ENCODE measurements around the gene MAD1L1. TPM values are rescaled to one million over a fixed set of nuclear protein-coding genes. Genes with fewer than 3 reads are reported as not detected.

Gene MAD1L1
- total and polyA plus RNA-seq, 8 donors, result 12.8 to 469 (median 27.3) TPM

- Histone ChIP-seq H3K27ac (no peak overlapping the region), H3K36me3 (peaks cover 0 to 7% (median 2%) of the 10 kb centered on the region in 4 donors), H3K27me3 (no peaks in the 10 kb centered on the region), H3K4me3 (no peak overlapping the region), H3K4me1 (no peaks in the 10 kb centered on the region), H3K9me3 (no peaks in the 10 kb centered on the region)
- intact Hi-C loops (cut with DNase I; ENCODE audit: low total_unique reads), result no loop called here
- no peak for DNase-seq
- WGBS, 5 donors, result 78 to 88% (median 86%) methylated on average over 15 of the region's 15 CpGs
- TF ChIP-seq EP300 (IDR thresholded peaks at IDR 0.05) (no peak), POLR2AphosphoS5 (IDR thresholded peaks at IDR 0.05) (no peak), POLR2A (IDR thresholded peaks at IDR 0.05) (no peak), CTCF (IDR thresholded peaks at IDR 0.05) (no peak)
Measured at GRCh38 chr7:2093215-2093842, 139.4 kb downstream of the MAD1L1 start.

- TF ChIP-seq POLR2AphosphoS5 (IDR thresholded peaks at IDR 0.05) (no peak), CTCF (IDR thresholded peaks at IDR 0.05) (no peak), POLR2A (IDR thresholded peaks at IDR 0.05) (no peak), EP300 (IDR thresholded peaks at IDR 0.05) (no peak)
- 88 to 98% (median 97%) methylated on average over 8 of the region's 8 CpGs for WGBS, 5 donors
- Histone ChIP-seq H3K4me3 (no peak overlapping the region), H3K27me3 (no peaks in the 10 kb centered on the region), H3K27ac (no peak overlapping the region), H3K9me3 (no peaks in the 10 kb centered on the region), H3K4me1 (no peaks in the 10 kb centered on the region), H3K36me3 (peaks cover 0 to 7% (median 2%) of the 10 kb centered on the region in 4 donors)
- no peak for DNase-seq
- intact Hi-C loops (cut with DNase I; ENCODE audit: low total_unique reads), result no loop called here
Measured at GRCh38 chr7:2092279-2092678, 140.5 kb downstream of the MAD1L1 start.

- H3K4me1 ChIP-seq, result no peaks in the 10 kb centered on the region
- no peaks in the 10 kb centered on the region for H3K27me3 ChIP-seq
- H3K27ac ChIP-seq, result no peak overlapping the region
- no peak overlapping the region for H3K4me3 ChIP-seq
- H3K36me3 ChIP-seq, result peaks cover 0 to 7% (median 2%) of the 10 kb centered on the region in 4 donors
- DNase-seq, result no peak
- no peak for TF ChIP-seq POLR2A (IDR thresholded peaks at IDR 0.05)
- TF ChIP-seq POLR2AphosphoS5 (IDR thresholded peaks at IDR 0.05), result no peak
- TF ChIP-seq CTCF (IDR thresholded peaks at IDR 0.05), result no peak
- no peak for TF ChIP-seq EP300 (IDR thresholded peaks at IDR 0.05)
- H3K9me3 ChIP-seq, result no peaks in the 10 kb centered on the region
- 96 to 98% (median 97%) methylated on average over 28 to 29 of the region's 29 CpGs for WGBS, 5 donors
- intact Hi-C loops (cut with DNase I; ENCODE audit: low total_unique reads), result no loop called here
Measured at GRCh38 chr7:2090526-2091520, 141.9 kb downstream of the MAD1L1 start.

GRCh38 chr7:2088801-2089200 lies 143.9 kb downstream of the MAD1L1 start:
- whole genome bisulfite sequencing, 5 donors, result 94 to 98% (median 96%) methylated on average over 8 to 15 of the region's 15 CpGs

More at GRCh38 chr7:2088801-2089200, 143.9 kb downstream of the MAD1L1 start:
- intact Hi-C loops (cut with DNase I; ENCODE audit: low total_unique reads), result no loop called here
- H3K4me1 ChIP-seq, result no peaks in the 10 kb centered on the region
- DNase-seq, result no peak
- TF ChIP-seq POLR2AphosphoS5 (IDR thresholded peaks at IDR 0.05), result no peak
- TF ChIP-seq POLR2A (IDR thresholded peaks at IDR 0.05), result no peak
- TF ChIP-seq EP300 (IDR thresholded peaks at IDR 0.05), result no peak
- no peak for TF ChIP-seq CTCF (IDR thresholded peaks at IDR 0.05)
- no peak overlapping the region for H3K4me3 ChIP-seq
- peaks cover 0 to 13% (median 8%) of the 10 kb centered on the region in 4 donors for H3K36me3 ChIP-seq
- H3K27me3 ChIP-seq, result no peaks in the 10 kb centered on the region
- H3K27ac ChIP-seq, result no peak overlapping the region
- no peaks in the 10 kb centered on the region for H3K9me3 ChIP-seq
